Measurements from ENCODE around the gene ZNF611.
"Not testable (repeated sequence)": the region's sequence is repeated elsewhere in the genome, so short reads cannot be mapped to it uniquely, and the experiment has no call there.

Gene ZNF611

GRCh38 chr19:52725528-52725961, 9.3 kb downstream of the ZNF611 start:
- no peak for DNase-seq (ENCODE audit: extremely low spot score)
- ChIA-PET POLR2A (no interaction called here), CTCF (no interaction called here)
- no peak for TF ChIP-seq L3MBTL2 (conservative IDR thresholded peaks at IDR 0.05)

- ChIA-PET POLR2A (no interaction called here), CTCF (no interaction called here)
- no peak for DNase-seq (ENCODE audit: extremely low spot score)
- no peak for TF ChIP-seq ELF4 (IDR thresholded peaks at IDR 0.05)
- no peak for TF ChIP-seq L3MBTL2 (conservative IDR thresholded peaks at IDR 0.05)
- TF ChIP-seq FOXA1 (IDR thresholded peaks at IDR 0.05) = no peak
- no peak for TF ChIP-seq SUZ12 (IDR thresholded peaks at IDR 0.05)
- TF ChIP-seq FOXK2 (IDR thresholded peaks at IDR 0.05) = no peak
- TF ChIP-seq HDGF (IDR thresholded peaks at IDR 0.05; ENCODE audit: borderline replicate concordance) = no peak
- TF ChIP-seq ARNT (IDR thresholded peaks at IDR 0.05) = no peak
- no peak for TF ChIP-seq CTBP1 (IDR thresholded peaks at IDR 0.05; ENCODE audit: borderline replicate concordance)
- no peak for TF ChIP-seq ZNF384 (IDR thresholded peaks at IDR 0.05)
- TF ChIP-seq TARDBP (IDR thresholded peaks at IDR 0.05) = no peak
- no peak for TF ChIP-seq BHLHE40 (IDR thresholded peaks at IDR 0.05; ENCODE audit: borderline replicate concordance)
- no peak for TF ChIP-seq LEF1 (IDR thresholded peaks at IDR 0.05; ENCODE audit: borderline replicate concordance)
- no peak for TF ChIP-seq PKNOX1 (IDR thresholded peaks at IDR 0.05)
- no peak for TF ChIP-seq FOXM1 (IDR thresholded peaks at IDR 0.05; ENCODE audit: borderline replicate concordance)
- no peak for TF ChIP-seq SP1 (IDR thresholded peaks at IDR 0.05)
These were observed 9.9 kb downstream of the ZNF611 start for GRCh38 chr19:52724701-52725514.

GRCh38 chr19:52723907-52724598, 10.8 kb downstream of the ZNF611 start:
- POLR2A ChIA-PET = not testable (repeated sequence)

GRCh38 chr19:52722062-52723003, 12.5 kb downstream of the ZNF611 start:
- DNase-seq (ENCODE audit: extremely low spot score) = no peak
- ChIA-PET CTCF (no interaction called here), POLR2A (no interaction called here)
- TF ChIP-seq FOXK2 (IDR thresholded peaks at IDR 0.05) (no peak), ZNF384 (IDR thresholded peaks at IDR 0.05) (no peak), TARDBP (IDR thresholded peaks at IDR 0.05) (no peak), BHLHE40 (IDR thresholded peaks at IDR 0.05; ENCODE audit: borderline replicate concordance) (no peak), HDGF (IDR thresholded peaks at IDR 0.05; ENCODE audit: borderline replicate concordance) (no peak), SUZ12 (IDR thresholded peaks at IDR 0.05) (no peak), FOXM1 (IDR thresholded peaks at IDR 0.05; ENCODE audit: borderline replicate concordance) (no peak)

More at GRCh38 chr19:52723907-52724598, 10.8 kb downstream of the ZNF611 start:
- DNase-seq (ENCODE audit: extremely low spot score); CTCF ChIA-PET: not testable (repeated sequence)

GRCh38 chr19:52720541-52720940, 14.3 kb downstream of the ZNF611 start:
- POLR2A ChIA-PET; CTCF ChIA-PET; DNase-seq (ENCODE audit: extremely low spot score): not testable (repeated sequence)

GRCh38 chr19:52716522-52716921, 18.3 kb downstream of the ZNF611 start:
- no peak for DNase-seq (ENCODE audit: extremely low spot score)
- TF ChIP-seq FOXM1 (IDR thresholded peaks at IDR 0.05; ENCODE audit: borderline replicate concordance) (no peak), SUZ12 (IDR thresholded peaks at IDR 0.05) (no peak), L3MBTL2 (conservative IDR thresholded peaks at IDR 0.05) (no peak), ELF4 (IDR thresholded peaks at IDR 0.05) (no peak), PKNOX1 (IDR thresholded peaks at IDR 0.05) (no peak), BHLHE40 (IDR thresholded peaks at IDR 0.05; ENCODE audit: borderline replicate concordance) (no peak), CTBP1 (IDR thresholded peaks at IDR 0.05; ENCODE audit: borderline replicate concordance) (no peak), FOXA1 (IDR thresholded peaks at IDR 0.05) (no peak), TARDBP (IDR thresholded peaks at IDR 0.05) (no peak), FOXK2 (IDR thresholded peaks at IDR 0.05) (no peak), ZNF384 (IDR thresholded peaks at IDR 0.05) (no peak)
- CTCF ChIA-PET = no interaction called here
- POLR2A ChIA-PET = no interaction called here

- CTCF ChIA-PET; POLR2A ChIA-PET; DNase-seq (ENCODE audit: extremely low spot score): not testable (repeated sequence)
These were observed 18.9 kb downstream of the ZNF611 start for GRCh38 chr19:52715902-52716301.

GRCh38 chr19:52715330-52715729, 19.5 kb downstream of the ZNF611 start:
- POLR2A ChIA-PET; DNase-seq (ENCODE audit: extremely low spot score); CTCF ChIA-PET: not testable (repeated sequence)

- CTCF ChIA-PET; POLR2A ChIA-PET; DNase-seq (ENCODE audit: extremely low spot score): not testable (repeated sequence)
These were observed 21.8 kb downstream of the ZNF611 start for GRCh38 chr19:52713051-52713450.

GRCh38 chr19:52711661-52712060, 23.2 kb downstream of the ZNF611 start:
- DNase-seq (ENCODE audit: extremely low spot score); CTCF ChIA-PET; POLR2A ChIA-PET: not testable (repeated sequence)

All from HEK293T (cell line).